ENCODE results near the gene MRPS9.

MRPS9 gene

GRCh38 chr2:105080461-105080860, 42.6 kb downstream of the MRPS9 start:
- Histone ChIP-seq H3K4me3 (ENCODE audit: insufficient read depth, low read length, poor library complexity, severe bottlenecking) (no peak overlapping the region), H4K20me1 (ENCODE audit: low read depth, low read length) (no peaks in the 10 kb centered on the region), H3F3A (ENCODE audit: insufficient read depth) (no peaks in the 10 kb centered on the region), H3K27me3 (ENCODE audit: low read length) (no peaks in the 10 kb centered on the region), H3K9me3 (ENCODE audit: insufficient read depth, low read length) (no peaks in the 10 kb centered on the region), H3K9ac (ENCODE audit: low read length) (no peak overlapping the region), H3K4me2 (ENCODE audit: low read depth, low read length, poor library complexity, severe bottlenecking) (no peak overlapping the region), H3K27ac (ENCODE audit: low read depth, low read length) (no peak overlapping the region), H3K36me3 (ENCODE audit: low read length) (no peaks in the 10 kb centered on the region), H2AFZ (ENCODE audit: low read depth, low read length, severe bottlenecking) (no peak overlapping the region), H3K9me2 (replicated peaks; ENCODE audit: insufficient read depth, low read length) (no peaks in the 10 kb centered on the region), H3K79me2 (ENCODE audit: insufficient read depth, low read length) (no peaks in the 10 kb centered on the region)
- TF ChIP-seq EZH2phosphoT487 (conservative IDR thresholded peaks at IDR 0.05; ENCODE audit: low read length), result no peak
- TF ChIP-seq, protein P1, sequence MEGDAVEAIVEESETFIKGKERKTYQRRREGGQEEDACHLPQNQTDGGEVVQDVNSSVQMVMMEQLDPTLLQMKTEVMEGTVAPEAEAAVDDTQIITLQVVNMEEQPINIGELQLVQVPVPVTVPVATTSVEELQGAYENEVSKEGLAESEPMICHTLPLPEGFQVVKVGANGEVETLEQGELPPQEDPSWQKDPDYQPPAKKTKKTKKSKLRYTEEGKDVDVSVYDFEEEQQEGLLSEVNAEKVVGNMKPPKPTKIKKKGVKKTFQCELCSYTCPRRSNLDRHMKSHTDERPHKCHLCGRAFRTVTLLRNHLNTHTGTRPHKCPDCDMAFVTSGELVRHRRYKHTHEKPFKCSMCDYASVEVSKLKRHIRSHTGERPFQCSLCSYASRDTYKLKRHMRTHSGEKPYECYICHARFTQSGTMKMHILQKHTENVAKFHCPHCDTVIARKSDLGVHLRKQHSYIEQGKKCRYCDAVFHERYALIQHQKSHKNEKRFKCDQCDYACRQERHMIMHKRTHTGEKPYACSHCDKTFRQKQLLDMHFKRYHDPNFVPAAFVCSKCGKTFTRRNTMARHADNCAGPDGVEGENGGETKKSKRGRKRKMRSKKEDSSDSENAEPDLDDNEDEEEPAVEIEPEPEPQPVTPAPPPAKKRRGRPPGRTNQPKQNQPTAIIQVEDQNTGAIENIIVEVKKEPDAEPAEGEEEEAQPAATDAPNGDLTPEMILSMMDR (IDR thresholded peaks at IDR 0.05; ENCODE audit: insufficient read depth, low read length, poor library complexity, severe bottlenecking), result no peak

GRCh38 chr2:105081006-105081601, 43.2 kb downstream of the MRPS9 start:
- H4K20me1 ChIP-seq (ENCODE audit: low read depth, low read length), result no peaks in the 10 kb centered on the region
- H3K9ac ChIP-seq (ENCODE audit: low read length), result no peak overlapping the region
- no peak overlapping the region for H3K4me2 ChIP-seq (ENCODE audit: low read depth, low read length, poor library complexity, severe bottlenecking)
- no peaks in the 10 kb centered on the region for H3K9me2 ChIP-seq (replicated peaks; ENCODE audit: insufficient read depth, low read length)
- no peak overlapping the region for H3K4me3 ChIP-seq (ENCODE audit: insufficient read depth, low read length, poor library complexity, severe bottlenecking)
- no peaks in the 10 kb centered on the region for H3F3A ChIP-seq (ENCODE audit: insufficient read depth)
- TF ChIP-seq, protein P1 (IDR thresholded peaks at IDR 0.05; ENCODE audit: insufficient read depth, low read length, poor library complexity, severe bottlenecking), result no peak
- no peak for TF ChIP-seq EZH2phosphoT487 (conservative IDR thresholded peaks at IDR 0.05; ENCODE audit: low read length)
- no peaks in the 10 kb centered on the region for H3K36me3 ChIP-seq (ENCODE audit: low read length)
- H3K27ac ChIP-seq (ENCODE audit: low read depth, low read length), result no peak overlapping the region
- H3K9me3 ChIP-seq (ENCODE audit: insufficient read depth, low read length), result no peaks in the 10 kb centered on the region
- H3K27me3 ChIP-seq (ENCODE audit: low read length), result no peaks in the 10 kb centered on the region
- no peak overlapping the region for H2AFZ ChIP-seq (ENCODE audit: low read depth, low read length, severe bottlenecking)
- H3K79me2 ChIP-seq (ENCODE audit: insufficient read depth, low read length), result no peaks in the 10 kb centered on the region

- Histone ChIP-seq H3K4me3 (ENCODE audit: insufficient read depth, low read length, poor library complexity, severe bottlenecking) (no peak overlapping the region), H3K4me2 (ENCODE audit: low read depth, low read length, poor library complexity, severe bottlenecking) (no peak overlapping the region), H3K79me2 (ENCODE audit: insufficient read depth, low read length) (no peaks in the 10 kb centered on the region), H3K9me3 (ENCODE audit: insufficient read depth, low read length) (no peaks in the 10 kb centered on the region), H3K9me2 (replicated peaks; ENCODE audit: insufficient read depth, low read length) (no peaks in the 10 kb centered on the region), H3K36me3 (ENCODE audit: low read length) (no peaks in the 10 kb centered on the region), H3F3A (ENCODE audit: insufficient read depth) (no peaks in the 10 kb centered on the region), H3K27ac (ENCODE audit: low read depth, low read length) (no peak overlapping the region), H3K9ac (ENCODE audit: low read length) (no peak overlapping the region), H3K27me3 (ENCODE audit: low read length) (no peaks in the 10 kb centered on the region), H4K20me1 (ENCODE audit: low read depth, low read length) (no peaks in the 10 kb centered on the region), H2AFZ (ENCODE audit: low read depth, low read length, severe bottlenecking) (no peak overlapping the region)
- TF ChIP-seq, protein P1 (IDR thresholded peaks at IDR 0.05; ENCODE audit: insufficient read depth, low read length, poor library complexity, severe bottlenecking), result no peak
- TF ChIP-seq EZH2phosphoT487 (conservative IDR thresholded peaks at IDR 0.05; ENCODE audit: low read length), result no peak
Observed at GRCh38 chr2:105082107-105082506, 44.2 kb downstream of the MRPS9 start.
